ENCODE results near the gene IGLON5. TPM values are rescaled to one million over a fixed set of nuclear protein-coding genes. Genes with fewer than 3 reads are reported as not detected.

The IGLON5 gene
- total RNA-seq, 1 experiment from 2014 or later, result not detected

- DNase-seq (ENCODE audit: low spot score), result no peak
- in situ Hi-C loops (cut with HindIII; ENCODE audit: low sequenced_read_pairs), result no loop called here
These were observed 44.8 kb downstream of the IGLON5 start for GRCh38 chr19:51356159-51356801.

DNA sequence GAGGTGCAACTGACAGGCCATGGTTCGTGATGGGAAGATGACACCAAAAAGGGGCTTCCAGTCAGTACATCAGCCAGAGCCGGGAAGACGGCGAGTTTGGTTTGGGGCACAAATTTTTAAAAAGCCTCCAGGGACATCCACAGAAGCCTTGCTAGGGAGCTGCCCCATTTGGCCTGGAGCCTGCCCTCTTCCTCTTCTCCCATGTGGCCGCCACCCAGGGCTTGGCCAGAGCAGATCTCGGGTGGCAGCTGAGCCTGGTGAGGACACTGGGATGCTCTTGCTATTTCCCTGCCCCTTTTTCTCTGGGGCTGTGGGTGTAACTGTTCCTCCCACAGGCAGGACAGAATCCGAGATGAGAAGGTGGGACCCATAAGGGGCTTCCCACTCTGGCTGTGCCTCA, 46.5 kb downstream of the IGLON5 start:
- no peak for DNase-seq (ENCODE audit: low spot score)
- in situ Hi-C loops (cut with HindIII; ENCODE audit: low sequenced_read_pairs), result no loop called here

GRCh38 chr19:51359294-51359693, 47.9 kb downstream of the IGLON5 start:
- DNase-seq (ENCODE audit: low spot score), result no peak
- in situ Hi-C loops (cut with HindIII; ENCODE audit: low sequenced_read_pairs), result no loop called here

DNA sequence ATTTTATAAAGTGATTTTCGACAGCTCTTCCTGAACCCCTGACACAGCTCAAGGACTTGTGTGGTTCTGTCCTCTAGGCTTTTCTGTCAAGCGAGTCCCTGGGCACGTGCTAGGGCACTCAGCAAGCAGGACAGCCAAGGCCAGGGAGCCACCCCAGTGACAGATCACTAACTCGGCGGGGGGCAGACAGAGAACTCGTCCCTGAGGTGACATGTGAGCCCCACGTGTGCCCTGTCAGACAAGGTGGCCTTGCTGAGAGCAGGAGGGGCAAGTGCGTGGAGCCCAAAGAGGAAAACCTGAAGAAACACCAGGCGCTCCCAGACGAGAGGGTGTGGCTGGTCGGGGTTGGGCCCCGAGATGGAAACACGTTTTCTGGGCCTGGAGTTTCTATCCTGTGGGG, 49.8 kb downstream of the IGLON5 start:
- DNase-seq (ENCODE audit: low spot score), result no peak
- in situ Hi-C loops (cut with HindIII; ENCODE audit: low sequenced_read_pairs), result no loop called here

DNA sequence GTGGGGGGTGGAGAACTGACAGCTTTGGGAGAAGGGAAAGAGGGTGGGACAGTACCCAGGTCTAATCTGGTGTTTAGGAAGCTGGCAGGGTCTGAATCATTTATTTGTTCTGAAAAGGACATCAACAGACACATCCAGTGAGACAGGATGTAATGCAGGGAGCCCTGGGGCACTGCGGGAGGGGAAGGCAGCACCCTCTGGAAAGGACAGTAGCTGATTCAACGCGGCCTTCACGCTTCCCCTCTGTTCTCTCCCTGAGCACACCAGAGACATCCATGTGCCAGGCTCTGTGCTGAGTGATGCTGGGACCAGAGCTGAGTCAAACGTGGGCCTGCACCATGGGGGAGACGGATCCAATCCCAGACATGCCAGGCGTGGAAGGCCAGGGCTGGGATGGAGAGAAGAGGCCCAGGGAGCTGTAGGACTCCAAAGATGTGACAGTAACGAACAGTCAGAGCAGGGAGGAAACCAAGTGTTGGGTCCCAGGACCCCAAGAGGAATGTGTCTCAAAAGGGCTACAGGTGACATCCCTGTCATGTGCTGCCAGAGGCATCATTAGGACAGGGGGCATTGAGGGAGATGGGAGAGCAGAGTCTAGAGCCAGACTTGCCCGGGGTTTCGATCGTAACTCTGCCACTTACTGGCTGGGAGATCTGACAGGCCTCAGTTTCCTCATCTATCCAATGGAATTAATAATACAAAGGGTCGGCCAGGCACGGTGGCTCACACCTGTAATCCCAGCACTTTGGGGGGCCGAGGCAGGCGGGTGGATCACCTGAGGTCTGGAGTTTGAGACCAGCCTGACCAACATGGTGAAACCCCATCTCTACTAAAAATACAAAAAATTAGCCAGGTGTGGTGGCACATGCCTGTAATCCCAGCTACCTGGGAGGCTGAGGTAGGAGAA, 53.0 kb downstream of the IGLON5 start:
- DNase-seq (ENCODE audit: low spot score), result no peak
- in situ Hi-C loops (cut with HindIII; ENCODE audit: low sequenced_read_pairs), result no loop called here

DNA sequence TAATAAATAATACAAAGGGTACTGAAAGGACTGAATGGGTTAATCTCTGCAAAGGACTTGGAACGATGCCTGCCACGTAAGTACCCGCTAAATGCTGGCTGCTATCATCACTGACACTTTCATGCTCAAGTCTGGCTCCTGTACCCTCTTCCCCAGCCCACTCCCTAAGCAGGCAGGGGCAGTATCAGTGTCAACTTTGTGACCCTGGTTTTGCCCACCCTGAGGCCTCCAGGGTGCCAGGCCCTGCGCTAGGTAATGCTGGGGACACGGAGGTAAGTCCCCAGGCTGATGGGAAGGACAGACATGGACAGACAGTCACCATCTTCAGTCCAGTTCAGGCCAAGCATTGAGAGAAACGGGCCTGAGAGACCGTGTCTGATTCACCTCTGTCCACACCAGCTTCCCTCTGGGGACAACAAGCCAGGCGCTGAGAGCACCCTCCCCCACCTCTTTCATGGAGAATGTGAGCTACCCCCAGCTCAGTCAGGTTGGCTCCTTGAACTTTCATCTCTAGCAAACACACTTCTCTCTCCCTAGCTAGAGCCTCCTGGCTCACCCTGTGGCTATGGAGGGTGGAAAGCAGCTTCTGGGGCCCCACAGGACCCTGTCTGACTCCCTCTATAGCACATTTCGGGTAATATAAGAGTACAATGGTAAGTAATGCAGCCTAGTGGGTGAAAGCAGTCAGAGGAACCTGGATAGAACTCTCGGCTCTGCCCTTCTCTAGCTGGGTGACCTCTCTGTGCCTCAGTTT, 53.9 kb downstream of the IGLON5 start:
- peak; percentile 36 for DNase-seq (ENCODE audit: low spot score)
- in situ Hi-C loops (cut with HindIII; ENCODE audit: low sequenced_read_pairs), result no loop called here

- in situ Hi-C loops (cut with HindIII; ENCODE audit: low sequenced_read_pairs), result no loop called here
- no peak for DNase-seq (ENCODE audit: low spot score)
These were observed 54.5 kb downstream of the IGLON5 start, which contains the start of gene ETFB for GRCh38 chr19:51365965-51366388. Gene ETFB (minus strand): TSS chr19:51366388. CDS start chr19:51366326, 62 bp downstream.

- peak; percentile 99 for DNase-seq (ENCODE audit: low spot score)
- in situ Hi-C loops (cut with HindIII; ENCODE audit: low sequenced_read_pairs), result no loop called here
These were observed 55.2 kb downstream of the IGLON5 start for GRCh38 chr19:51366389-51367254.

- DNase-seq (ENCODE audit: low spot score), result no peak
- in situ Hi-C loops (cut with HindIII; ENCODE audit: low sequenced_read_pairs), result no loop called here
These were observed 55.8 kb downstream of the IGLON5 start for GRCh38 chr19:51367255-51367564.

DNA sequence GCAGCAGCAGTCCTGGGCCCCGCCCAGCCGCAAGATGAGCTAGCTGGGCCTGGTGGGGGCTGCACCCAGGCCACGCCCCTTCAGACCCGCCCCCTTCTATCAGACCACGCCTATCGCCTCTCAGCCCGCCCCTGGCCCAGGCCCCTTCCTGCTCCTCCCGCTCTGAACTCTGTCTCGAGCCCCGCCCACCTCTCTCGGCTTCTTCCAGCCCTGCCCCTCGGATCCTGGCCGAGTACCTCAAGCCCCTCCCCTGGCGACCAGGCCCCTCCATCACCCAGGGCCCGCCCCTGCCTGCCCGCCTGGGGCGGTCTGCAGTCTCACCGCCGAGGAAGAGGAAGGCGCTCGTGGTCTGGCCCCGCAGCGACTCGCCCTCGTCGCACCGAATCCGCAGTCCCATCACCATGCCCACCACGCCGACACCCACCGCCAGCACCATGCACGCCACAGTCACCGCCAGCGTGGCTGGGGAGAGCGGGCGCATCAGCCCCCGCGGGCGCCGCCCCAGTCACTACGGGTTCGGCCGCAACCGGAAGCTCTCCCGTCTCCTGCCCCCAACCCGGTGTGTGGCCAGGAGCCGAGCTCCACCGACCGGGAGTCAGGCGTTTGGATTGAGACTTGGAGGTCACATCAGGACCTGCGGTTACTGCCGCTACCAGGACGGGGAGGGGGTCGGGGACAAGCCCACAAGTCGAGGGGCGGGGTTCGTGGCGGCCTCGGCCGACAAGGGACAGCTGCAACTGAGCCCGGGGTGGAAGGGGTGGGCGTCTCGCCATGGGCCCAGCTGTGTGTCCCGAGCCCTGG, 56.3 kb downstream of the IGLON5 start:
- in situ Hi-C loops (cut with HindIII; ENCODE audit: low sequenced_read_pairs), result no loop called here
- peak; percentile 97 for DNase-seq (ENCODE audit: low spot score)

DNA sequence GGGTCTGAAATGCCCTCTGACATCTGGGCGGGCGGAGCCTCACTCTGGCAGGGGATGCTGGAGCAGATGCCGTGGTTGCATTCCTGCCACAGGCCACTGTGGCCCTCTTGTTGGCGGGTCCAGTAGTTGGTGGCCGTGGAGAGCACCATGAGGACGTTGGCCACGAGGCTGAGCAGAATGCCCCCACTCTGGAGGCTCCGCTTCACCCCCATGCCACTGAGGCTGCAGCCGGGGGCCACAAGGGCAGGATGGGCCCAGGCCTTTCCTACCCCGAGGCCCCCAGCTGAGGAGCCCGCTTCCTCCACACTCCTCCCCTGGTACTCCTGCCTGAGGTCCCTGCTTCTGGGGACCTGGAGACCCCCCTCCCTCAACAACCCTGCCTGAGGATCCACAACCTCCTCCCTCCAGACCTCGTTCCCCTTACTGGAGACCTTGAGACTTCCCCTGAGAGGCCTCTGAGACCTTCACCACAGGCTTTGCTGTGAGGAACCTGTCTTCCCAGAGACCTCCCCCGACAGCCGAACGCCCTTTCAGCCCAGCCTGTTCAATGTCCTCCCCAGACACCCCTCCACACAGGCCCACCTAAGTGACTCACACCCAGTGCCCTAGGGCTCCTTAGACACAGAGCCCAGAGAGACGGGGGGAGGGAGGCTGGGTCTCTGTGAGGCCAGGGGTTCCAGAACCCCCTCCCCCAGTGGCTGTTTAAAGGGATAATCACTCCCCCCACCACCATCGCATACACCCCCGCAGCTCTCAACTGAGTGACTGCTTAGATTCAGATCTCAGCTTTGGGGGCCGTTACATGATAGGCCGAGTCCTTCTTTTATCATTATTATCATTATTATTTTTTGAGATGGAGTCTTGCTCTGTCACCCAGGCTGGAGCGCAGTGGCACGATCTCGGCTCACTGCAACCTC, 57.2 kb downstream of the IGLON5 start, which contains the start of gene CLDND2:
Gene CLDND2, minus strand, starts transcription at position 638 of the 917 bp plus-strand sequence. Its CDS starts 426 bp downstream, at position 212.
- in situ Hi-C loops (cut with HindIII; ENCODE audit: low sequenced_read_pairs), result no loop called here
- DNase-seq (ENCODE audit: low spot score), result no peak

DNA sequence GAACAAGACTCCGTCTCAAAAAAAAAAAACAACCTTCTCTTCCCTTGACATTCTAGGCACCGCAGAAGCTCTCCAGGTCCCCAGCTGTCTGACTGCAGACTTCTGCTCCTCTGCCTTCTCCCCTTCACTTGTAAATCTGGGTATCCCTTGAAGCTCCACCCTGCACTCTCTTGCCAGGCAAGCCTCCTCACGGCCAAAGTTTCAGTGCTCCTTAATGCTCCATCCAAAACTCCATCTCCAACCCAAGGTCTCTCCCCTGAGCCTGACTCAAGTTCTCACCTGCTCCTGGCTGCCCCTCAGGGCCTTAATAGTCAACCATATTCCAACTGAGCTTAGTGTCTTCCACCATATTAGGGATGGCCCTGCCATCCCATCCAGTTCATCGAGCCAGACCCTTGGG, 58.8 kb downstream of the IGLON5 start:
- no peak for DNase-seq (ENCODE audit: low spot score)
- in situ Hi-C loops (cut with HindIII; ENCODE audit: low sequenced_read_pairs), result no loop called here

- in situ Hi-C loops (cut with HindIII; ENCODE audit: low sequenced_read_pairs), result no loop called here
- no peak for DNase-seq (ENCODE audit: low spot score)
These were observed 59.8 kb downstream of the IGLON5 start for GRCh38 chr19:51371186-51371690.

GRCh38 chr19:51372021-51372648, 60.7 kb downstream of the IGLON5 start:
- DNase-seq (ENCODE audit: low spot score), result no peak
- in situ Hi-C loops (cut with HindIII; ENCODE audit: low sequenced_read_pairs), result no loop called here

DNA sequence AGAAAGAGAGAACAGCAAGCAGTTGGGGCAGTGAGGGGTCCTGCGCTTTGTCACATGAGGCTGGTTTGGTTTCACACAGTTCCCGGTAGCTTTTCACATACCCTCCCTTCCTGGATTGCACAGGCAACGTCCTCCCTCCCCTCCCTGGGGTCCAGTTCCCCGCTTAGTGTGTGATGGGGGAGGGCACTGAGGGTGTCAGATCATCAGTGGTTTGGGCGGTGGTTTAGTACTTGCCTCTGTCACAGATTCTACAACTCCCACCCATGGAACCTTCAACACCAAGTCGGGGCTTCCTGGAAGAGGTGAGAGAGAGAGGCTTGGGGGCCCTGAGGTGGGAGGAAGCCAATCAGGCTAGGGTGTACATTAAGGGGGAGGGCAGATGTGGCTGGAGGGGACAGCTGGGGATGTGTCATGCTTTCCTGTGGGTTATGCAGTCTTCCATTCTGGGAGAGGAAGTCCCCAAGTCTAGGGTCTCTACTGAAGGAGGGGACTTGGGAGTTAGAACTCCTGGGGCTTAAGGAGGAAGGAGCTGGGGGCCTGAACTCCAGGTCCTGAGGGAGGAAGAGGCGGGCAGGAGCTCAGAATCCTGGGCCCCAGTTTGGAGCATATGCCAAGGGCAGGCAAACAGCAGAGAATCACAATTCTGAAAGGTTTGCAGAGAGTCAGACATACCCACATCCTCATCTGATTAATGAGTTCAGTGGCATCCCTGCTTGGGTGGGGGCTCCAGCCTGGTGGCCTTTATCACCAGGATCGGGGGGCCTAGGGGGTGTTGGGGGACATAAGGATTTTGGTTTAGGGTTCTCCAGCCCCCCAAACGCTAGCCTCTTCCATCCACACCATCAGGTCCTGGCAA, 61.4 kb downstream of the IGLON5 start, which contains the start of gene NKG7:
Gene NKG7, minus strand, starts transcription at position 6 of the 856 bp plus-strand sequence. CDS start 119 bp downstream, outside the sequence.
- in situ Hi-C loops (cut with HindIII; ENCODE audit: low sequenced_read_pairs), result no loop called here
- no peak for DNase-seq (ENCODE audit: low spot score)
